ENCODE measurements around the gene KRTAP5-8.
"Not testable (repeated sequence)": the region's sequence is repeated elsewhere in the genome, so short reads cannot be mapped to it uniquely, and the experiment has no call there.

KRTAP5-8 gene

DNA sequence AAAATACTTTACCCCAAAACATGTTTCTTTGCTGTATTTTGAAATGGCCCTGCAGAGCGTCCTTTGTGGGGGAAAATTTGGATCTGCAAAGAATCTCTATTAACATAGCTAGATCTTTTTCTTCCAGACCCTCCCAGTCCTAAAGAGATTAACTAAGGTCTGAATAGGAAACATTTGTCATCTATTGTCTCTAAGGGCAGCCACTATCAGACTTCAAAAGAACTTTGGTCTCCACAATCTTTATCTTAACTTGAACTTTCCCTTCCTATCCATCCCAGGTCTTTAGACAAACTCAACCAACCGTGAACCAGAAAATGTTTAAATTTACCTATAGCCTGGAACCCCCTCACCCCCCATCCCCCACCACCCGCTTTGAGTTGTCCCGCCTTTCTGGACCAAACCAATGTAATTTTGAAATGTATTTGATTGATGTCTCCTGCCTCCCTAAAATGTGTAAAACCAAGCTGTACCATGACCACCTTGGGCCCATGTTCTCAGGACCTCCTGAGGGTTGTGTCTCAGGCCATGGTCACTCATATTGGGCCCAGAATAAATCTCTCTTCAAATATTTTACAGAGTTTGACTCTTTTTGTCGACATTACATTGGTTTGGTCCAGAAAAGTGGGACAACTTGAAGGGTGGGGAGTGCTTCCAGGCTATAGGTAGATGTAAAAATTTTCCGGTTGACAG, 6.8 kb downstream of the KRTAP5-8 start:
- no peak for DNase-seq

DNA sequence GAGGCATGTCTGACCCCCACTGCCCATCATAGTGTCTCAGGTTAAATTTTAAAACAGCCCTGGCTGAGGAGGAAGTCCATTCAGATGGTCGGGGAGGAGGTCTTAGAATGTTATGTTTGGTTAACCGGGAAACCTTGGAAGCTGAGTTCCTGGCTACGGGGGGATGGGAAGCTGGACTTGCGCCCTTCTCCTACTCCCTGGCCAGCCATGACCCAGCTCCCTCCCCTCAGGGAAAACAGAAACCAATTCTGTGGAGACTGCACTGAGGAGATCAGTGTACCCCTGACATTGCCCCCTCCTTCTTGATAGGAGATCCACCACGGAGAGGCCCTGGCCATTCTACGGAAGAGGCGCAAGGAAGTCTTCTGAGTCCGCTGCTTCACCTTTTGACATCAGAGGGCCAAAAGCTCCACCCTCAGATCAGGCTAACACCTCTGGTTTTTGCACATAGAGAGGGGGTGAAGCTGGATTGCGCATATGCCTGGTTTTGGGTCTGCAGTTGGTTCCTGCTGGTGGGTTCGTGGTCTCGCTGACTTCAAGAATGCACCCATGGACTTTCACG, 7.7 kb downstream of the KRTAP5-8 start:
- DNase-seq, result no peak

DNA sequence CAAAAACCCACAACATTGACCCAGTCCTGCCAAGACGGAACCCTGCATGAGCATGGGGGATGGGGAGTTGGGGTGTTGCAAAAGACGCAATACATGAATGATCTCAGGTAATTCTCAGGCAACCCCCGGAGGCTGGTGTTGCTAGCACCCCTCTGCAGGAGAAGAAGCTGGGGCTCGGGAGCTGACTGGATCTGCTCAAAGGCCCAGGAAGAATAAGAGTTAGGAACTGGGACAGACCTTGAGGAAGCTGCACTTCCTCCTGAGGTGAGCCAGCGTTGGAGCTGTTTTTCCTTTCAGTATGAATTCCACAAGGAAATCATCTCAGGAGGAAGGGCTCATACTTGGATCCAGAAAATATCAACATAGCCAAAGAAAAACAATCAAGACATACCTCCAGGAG, 10.3 kb downstream of the KRTAP5-8 start, which contains the start of gene KRTAP5-9:
Gene KRTAP5-9, plus strand, starts transcription at position 301 of the 400 bp plus-strand sequence. CDS start 238 bp downstream, outside the sequence.
- no peak for DNase-seq

DNA sequence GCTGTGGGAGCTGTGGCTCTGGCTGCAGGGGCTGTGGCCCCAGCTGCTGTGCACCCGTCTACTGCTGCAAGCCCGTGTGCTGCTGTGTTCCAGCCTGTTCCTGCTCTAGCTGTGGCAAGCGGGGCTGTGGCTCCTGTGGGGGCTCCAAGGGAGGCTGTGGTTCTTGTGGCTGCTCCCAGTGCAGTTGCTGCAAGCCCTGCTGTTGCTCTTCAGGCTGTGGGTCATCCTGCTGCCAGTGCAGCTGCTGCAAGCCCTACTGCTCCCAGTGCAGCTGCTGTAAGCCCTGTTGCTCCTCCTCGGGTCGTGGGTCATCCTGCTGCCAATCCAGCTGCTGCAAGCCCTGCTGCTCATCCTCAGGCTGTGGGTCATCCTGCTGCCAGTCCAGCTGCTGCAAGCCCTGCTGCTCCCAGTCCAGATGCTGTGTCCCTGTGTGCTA, 10.9 kb downstream of the KRTAP5-8 start:
- no peak for DNase-seq

DNA sequence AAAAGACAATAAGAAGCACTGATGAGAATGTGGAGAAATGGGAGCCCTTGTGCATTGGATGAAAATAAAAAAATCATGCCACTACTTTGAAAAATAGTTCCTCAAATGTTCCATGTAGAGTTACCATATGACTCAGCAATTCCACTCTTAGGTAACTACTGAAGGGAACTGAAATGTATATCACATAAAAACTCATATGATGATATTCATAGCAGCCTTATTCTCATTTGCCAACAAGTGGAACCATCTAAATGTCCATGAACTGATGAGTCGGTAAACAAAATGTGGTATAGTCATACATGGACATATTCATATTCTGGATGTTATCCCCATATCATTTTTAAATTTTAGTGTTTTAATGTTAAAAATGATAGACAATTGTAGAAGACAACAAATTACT, 13.9 kb downstream of the KRTAP5-8 start:
- DNase-seq, result no peak

DNA sequence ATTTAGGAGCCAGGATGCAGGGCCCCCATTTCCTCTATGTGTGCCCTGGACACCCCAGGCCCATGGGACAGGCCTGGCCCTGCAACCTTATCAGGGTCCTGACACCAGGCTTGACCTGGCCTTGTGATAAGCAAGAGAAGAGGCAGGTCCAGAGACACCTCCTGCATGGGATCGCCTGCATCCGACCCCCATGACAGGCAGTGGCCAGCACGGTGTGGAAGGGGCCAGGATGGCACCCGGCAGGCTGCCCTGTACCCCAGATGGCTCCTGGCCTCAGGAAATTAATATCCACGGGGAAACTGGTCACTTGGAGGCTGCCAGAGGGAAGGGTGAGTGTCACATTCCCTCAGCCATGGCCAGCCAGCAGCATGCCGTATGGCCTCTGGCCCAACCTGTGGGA, 17.2 kb downstream of the KRTAP5-8 start:
- DNase-seq, result no peak

DNA sequence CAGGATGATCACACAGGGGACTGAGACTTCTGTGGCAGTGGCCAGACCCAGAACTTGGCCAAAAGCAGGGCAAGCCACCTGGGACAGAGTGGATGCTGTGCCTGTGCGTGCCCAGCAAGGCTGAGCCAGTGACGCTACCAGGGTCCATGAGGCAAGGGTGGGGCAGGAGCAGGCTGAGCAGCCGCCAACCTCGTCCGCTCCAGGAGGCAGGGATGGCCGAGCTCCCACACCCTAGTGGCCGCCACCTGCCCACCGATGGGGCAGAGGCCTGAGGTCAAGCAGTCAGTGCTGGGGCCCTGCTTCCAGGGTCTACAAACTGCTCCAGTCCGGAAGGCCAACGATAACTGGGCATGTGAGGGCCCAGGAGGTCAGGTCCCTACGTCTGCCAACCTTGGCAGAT, 17.7 kb downstream of the KRTAP5-8 start:
- DNase-seq, result no peak

DNA sequence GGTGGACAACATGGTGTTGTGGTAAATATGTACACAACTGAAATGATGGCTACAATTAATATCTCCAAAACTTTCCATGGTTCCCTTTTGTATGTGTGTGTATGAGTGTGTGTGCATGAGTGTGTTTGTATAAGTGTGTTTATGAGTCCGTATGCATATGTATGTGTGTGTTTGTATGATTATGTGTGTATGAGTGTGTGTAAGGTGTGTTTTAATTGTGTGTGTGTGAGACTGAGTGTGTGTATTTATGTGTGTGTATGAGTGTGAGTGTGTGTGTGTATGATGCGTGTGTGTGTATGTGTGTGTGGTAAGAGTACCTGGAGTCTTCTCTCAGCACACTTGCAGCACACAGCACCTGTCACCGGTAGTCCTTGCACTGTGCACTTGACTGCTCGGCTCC, 18.2 kb downstream of the KRTAP5-8 start:
- no peak for DNase-seq

DNA sequence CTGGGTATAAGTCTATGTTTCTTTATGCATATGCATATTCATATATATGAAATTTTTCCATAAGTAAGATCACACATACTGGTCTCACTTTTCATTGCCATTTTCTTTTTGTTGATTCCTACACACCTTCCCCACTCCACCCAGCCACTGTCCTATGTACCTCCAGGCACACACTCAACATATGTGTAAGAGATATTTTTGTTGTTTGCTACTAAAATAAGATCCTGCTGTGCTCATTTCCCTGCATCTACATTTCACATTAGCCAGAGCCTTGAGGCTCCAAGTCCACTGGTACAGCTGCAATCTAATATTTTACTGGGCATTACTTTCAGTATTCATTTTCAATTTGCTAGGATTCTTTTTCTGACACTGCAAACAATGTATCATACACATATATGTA, 19.4 kb downstream of the KRTAP5-8 start:
- no peak for DNase-seq

DNA sequence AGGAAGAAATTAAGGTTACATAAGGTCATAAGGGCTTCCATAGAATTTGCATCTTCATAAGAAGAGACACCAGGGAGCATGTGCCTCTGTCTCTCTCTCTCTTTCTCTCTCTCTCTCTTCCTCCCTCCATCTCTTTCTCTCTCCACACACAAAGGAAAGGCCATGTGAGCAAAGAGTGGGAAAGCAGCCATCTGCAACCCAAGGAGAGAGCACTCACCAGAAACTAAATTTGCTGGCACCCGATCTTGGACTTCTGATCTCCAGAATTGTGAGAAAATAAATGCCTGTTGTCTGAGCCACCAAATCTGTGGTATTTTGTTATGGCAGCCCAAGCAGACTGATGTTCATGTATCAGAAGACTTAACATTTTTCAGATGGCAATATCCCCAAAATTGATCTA, 21.2 kb downstream of the KRTAP5-8 start:
- DNase-seq, result no peak

DNA sequence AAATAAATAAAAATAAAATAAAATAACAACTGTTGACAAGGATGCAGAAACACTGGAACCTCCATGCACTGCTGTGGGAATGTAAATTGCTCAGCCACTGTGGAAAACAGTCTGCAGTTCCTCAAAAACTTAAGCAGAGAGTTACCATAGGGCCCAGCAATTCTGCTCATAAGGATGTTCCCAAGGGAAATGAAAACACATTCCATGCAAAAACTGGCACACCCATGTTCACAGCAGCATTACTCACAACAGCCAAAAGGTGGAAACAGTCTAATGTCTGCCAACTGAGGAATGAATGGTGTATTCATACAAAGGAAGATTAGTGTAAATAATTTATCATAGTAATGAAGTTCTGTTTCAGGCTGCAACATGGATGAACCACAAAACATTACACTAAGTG, 24.3 kb downstream of the KRTAP5-8 start:
- no peak for DNase-seq

DNA sequence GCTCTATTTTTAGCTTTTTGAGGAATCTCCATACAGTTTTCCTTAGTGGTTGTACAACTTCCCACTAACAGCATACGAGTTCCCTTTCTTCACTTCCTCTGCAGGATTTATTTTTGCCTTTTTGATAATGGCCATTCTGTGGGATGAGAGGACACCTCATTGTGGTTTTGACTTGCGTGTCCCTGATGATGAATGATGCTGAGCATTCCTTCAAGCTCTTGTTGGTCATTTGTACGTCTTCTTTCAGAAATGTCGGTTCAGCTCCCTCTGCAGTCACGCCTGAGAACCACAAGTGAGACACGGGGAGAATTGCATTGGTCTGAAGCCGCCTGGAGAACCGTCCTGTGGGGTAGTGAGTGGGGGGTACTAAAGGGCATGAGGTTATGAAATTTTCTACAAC, 25.6 kb downstream of the KRTAP5-8 start:
- DNase-seq, result no peak

DNA sequence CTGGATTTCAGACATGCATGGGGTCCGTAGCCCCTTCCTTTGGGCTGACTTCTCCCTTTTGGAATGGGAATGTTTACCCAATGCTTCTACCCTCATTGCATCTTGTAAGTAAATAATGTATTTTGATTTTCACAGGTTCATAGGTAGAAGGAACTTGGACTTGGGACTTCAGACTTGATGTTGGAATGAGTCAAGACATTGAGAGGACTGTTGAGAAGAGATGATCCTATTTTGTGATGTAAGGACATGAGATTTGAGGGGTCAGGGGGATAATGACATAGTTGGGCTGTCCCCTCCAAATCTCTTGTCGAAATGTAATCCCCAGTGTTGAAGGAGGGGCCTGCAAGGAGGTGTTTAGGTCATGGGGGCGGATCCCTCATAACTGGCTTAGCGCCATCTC, 26.6 kb downstream of the KRTAP5-8 start:
- DNase-seq, result no peak

DNA sequence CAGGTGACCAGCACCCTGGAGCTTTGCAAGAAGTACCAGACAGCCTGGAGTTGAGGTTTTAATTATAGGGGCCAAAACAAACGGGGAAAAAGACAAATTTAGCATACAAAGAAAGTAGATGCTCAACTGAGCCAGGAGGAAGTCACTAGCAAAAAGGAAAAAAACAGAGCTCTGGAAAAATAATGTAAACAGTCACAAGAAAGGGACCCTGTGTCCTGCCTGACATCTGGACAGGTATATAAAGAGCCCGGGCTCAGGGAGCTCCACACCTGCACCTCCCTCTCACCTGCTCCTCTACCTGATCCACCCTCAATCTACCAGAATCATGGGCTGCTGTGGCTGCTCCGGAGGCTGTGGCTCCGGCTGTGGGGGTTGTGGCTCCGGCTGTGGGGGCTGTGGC, 27.4 kb downstream of the KRTAP5-8 start, which contains the start of gene KRTAP5-10:
Gene KRTAP5-10, plus strand, starts transcription at position 301 of the 400 bp plus-strand sequence. Its CDS starts 25 bp downstream, at position 326.
- no peak for DNase-seq

DNA sequence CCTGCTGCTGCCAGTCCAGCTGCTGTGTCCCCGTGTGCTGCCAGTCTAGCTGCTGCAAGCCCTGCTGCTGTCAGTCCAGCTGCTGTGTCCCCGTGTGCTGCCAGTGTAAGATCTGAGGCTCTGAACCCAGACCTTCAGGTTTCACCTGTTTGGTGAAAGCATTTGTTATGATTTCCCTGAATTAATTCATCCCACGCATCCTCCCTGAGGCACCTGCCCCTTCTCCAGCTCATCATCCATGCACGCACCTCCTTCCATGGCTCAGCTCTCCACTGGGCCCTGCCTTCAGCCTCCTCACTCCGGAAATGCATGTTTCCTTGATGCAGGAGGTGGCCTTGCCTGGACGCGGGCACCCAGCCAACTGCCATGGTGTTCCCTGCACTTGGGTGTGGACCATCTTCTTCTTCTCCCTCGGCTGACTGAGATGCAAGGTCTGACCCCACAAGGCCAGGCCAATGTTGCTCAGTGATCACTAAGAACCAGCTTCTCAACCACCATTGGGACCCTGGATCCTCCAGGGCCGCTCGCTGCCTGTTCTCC, 28.3 kb downstream of the KRTAP5-8 start:
- no peak for DNase-seq

DNA sequence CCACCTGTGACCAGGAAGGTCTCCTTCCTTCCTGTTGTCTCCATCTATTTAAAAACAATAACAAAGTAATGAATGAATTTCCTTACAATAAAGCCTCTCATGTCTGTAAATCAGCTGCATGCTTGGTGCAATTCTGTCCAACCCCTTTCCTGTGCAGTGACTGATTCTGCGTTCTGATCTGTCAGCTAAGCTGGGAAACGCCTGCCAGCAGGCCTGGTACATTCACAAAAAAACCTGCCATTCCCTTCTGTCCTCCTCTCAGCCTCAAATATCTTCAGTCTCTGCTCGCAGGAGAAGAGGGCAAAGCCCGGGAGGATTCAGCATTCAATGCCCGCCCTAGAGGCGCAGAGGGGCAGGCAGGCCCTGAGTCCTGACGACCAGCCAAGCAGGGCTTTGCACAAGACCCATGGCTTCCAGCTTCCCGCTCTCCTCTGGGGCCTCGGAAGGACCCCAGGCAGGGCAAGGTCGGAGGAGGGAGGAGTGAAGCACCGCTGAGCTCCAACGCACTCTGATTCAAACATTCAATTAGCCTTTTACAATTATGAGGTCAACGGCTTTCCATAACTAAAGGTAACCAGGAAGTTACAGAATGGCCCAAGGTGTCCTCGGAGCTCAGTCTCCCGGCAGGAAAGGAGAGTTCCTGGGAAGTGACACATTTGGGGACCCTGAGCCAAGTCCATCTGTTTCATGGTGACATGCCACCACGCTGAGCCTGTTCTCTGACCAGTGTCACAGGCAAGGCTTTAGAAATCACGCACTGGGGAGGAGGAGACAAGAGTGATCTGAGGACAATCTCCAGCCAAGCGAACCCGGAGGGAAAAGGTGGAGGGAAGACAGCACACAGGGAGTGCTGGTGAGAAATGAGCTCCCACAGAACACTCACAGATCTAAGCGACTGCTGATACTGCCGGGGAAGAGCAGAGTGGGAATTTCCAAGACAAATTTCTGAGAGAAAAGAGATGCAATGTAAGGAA, 29.1 kb downstream of the KRTAP5-8 start:
- not testable (repeated sequence) for DNase-seq

DNA sequence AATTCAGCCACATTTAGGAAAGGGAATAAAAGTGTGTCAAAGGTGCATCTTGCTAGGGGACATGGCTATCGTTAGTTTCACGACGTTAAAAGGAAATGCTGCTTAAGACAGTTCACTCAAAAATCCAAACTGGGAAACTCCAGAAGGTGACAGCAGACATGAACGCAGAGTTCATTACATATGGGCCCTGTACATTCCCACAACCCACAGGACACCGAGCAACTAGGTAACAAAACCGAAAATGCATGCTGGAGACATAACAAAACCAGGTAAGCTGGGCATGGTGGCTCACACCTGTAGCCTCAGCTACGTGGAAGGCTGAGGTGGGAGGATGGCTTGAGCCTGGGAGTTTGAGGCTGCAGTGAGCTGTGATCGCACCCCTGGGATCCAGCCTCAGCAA, 29.8 kb downstream of the KRTAP5-8 start:
- DNase-seq, result not testable (repeated sequence)

DNA sequence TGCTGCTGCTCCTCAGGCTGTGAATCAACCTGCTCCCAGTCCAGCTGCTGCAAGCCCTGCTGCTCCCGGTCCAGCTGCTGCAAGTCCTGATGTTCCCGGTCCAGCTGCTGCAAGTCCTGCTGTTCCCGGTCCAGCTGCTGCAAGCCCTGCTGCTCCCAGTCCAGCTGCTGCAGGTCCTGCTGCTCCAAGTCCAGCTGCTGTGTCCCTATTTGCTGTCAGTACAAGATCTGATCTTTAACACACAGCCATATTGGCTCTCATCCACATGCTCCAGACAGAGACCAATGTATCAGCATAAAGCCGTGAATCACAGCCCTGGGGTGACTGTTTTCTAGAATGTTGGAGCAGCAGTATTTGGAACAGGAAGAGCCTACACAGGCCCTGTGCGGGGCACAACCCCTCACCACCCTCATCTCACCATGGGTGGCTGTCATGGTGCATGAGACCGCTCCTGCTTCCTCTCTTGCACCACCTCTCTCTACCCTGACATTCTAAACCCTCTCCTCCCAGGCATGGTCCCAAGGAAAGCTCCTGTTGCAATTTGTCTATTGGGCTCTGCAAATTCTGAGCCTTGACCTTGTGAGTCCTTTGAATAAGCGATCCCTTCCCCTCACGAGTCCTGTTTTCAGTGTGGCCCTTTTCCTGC, 31.0 kb downstream of the KRTAP5-8 start:
- DNase-seq, result no peak

DNA sequence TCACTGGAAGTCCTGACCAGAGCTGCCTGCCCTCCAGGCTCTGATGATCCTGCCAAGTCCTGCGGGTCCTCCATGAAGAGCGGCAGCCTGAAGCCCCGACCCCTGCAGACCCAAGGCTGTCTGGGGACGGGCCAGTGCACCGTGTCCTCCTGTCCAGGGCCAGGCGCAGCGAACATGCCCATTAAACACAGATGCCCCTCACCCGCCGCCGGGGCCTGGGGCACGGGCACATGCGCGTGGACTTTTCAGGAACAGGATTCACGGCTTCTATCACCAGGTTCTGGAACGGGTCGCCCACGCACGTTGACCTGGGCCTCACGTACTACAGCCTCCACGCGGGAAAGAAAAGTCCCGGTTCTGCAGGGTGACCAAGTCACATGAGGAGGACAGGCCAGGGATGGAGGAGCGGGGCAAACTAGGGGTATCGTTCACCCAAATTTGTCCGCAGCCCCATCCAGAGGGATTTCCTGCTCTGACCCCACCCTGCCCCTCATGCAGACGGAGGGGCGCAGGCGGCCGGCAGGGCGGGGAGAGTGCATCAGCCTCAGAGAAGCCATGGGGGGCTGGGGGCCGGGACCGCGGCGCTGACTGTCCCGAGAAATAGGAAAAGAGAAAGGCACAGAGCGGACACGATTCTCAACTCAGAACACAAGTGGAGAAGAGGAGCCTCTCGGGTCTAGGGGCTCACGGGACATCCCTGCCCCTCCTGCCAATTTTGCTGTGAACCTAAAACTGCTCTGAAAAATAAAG, 33.5 kb downstream of the KRTAP5-8 start:
- DNase-seq, result not testable (repeated sequence)

DNA sequence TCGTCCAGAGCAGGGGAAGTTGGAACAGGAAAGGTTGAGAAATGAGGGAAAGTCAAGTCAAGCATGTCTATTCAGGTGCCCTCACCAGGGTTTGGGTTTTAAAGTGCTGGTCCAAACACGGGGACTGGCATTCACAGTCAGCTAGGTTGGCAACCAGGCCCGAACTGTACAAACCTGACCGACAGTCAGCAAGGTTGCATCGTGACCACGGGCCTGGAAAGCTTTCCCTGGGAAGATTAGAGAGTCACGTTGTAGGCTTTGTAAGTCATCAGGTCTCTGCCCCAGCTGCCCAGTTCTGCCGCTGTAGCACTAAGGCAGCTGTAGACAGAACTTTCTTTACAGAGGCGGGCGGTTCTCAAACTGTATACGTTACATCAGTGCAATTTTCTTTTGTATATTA, 35.0 kb downstream of the KRTAP5-8 start:
- no peak for DNase-seq

DNA sequence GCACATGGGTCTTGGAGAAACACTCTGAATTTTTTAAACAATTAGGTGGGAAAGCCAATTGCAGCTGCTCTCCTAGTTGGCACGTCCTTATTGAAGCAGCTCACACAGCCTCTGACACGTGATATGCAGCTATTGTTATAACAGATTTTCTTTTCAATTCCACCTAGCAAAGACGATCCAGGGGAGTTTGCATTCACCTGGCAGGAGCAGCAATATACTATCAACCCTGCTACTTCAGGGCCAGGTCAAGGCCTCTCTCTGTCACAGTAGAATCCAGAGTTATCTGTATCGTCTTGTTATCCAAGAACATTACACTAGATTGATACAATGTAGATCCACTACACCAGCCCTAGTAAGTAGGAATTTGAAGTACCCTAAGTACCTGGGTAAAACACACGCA, 36.6 kb downstream of the KRTAP5-8 start:
- DNase-seq, result no peak
